ENCODE measurements around the gene DNAJC10.

DNAJC10 gene

GRCh38 chr2:182784058-182784706 is 68.1 kb downstream of the DNAJC10 start:
- no peaks in the 10 kb centered on the region for H3K27me3 Mint-ChIP-seq (ENCODE audit: low read depth)
- H3K36me3 Mint-ChIP-seq (ENCODE audit: low read depth): peaks cover 14% of the 10 kb centered on the region
- no peak overlapping the region for H3K4me3 Mint-ChIP-seq
- H3K4me1 Mint-ChIP-seq (ENCODE audit: low read depth): no peaks in the 10 kb centered on the region
- H3K27ac Mint-ChIP-seq: no peak overlapping the region
- H3K9me3 Mint-ChIP-seq: peaks cover 6% of the 10 kb centered on the region

GRCh38 chr2:182784777-182785176 is 68.7 kb downstream of the DNAJC10 start:
- peaks cover 14% of the 10 kb centered on the region for H3K36me3 Mint-ChIP-seq (ENCODE audit: low read depth)
- no peaks in the 10 kb centered on the region for H3K27me3 Mint-ChIP-seq (ENCODE audit: low read depth)
- H3K9me3 Mint-ChIP-seq: peaks cover 6% of the 10 kb centered on the region
- no peaks in the 10 kb centered on the region for H3K4me1 Mint-ChIP-seq (ENCODE audit: low read depth)
- H3K4me3 Mint-ChIP-seq: no peak overlapping the region
- H3K27ac Mint-ChIP-seq: no peak overlapping the region

DNA sequence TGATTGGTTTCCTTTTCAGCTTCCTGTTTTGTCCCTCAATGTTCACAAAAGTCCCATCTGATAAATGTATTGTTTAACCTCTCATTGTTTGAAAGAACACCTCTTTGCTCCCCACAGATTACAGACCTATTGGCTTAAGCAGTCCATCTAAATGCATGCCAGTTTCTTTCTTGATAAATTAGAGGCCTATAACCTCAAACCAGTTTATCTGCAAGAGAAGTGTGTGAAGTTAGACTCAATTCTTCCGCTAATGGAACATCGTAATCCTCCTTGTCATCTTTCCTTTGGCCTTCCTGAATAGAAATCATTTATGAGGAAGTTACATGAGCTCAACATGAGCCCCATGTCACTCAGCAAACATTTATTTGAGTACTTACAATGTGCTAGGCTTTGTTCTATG is 76.4 kb downstream of the DNAJC10 start:
- Mint-ChIP-seq H3K27ac (no peak overlapping the region), H3K36me3 (ENCODE audit: low read depth) (no peaks in the 10 kb centered on the region), H3K4me3 (no peak overlapping the region), H3K9me3 (no peaks in the 10 kb centered on the region), H3K27me3 (ENCODE audit: low read depth) (peaks cover 13% of the 10 kb centered on the region), H3K4me1 (ENCODE audit: low read depth) (no peaks in the 10 kb centered on the region)

- H3K9me3 Mint-ChIP-seq: no peaks in the 10 kb centered on the region
- H3K27me3 Mint-ChIP-seq (ENCODE audit: low read depth): peaks cover 35% of the 10 kb centered on the region
- H3K4me1 Mint-ChIP-seq (ENCODE audit: low read depth): no peaks in the 10 kb centered on the region
- H3K4me3 Mint-ChIP-seq: no peak overlapping the region
- no peaks in the 10 kb centered on the region for H3K36me3 Mint-ChIP-seq (ENCODE audit: low read depth)
- H3K27ac Mint-ChIP-seq: no peak overlapping the region
Measured at GRCh38 chr2:182798736-182799135, 82.7 kb downstream of the DNAJC10 start.

- Mint-ChIP-seq H3K9me3 (no peaks in the 10 kb centered on the region), H3K4me1 (ENCODE audit: low read depth) (no peaks in the 10 kb centered on the region), H3K36me3 (ENCODE audit: low read depth) (no peaks in the 10 kb centered on the region), H3K27ac (no peak overlapping the region), H3K27me3 (ENCODE audit: low read depth) (peaks cover 18% of the 10 kb centered on the region), H3K4me3 (no peak overlapping the region)
Measured at GRCh38 chr2:182804128-182804527, 88.1 kb downstream of the DNAJC10 start.

DNA sequence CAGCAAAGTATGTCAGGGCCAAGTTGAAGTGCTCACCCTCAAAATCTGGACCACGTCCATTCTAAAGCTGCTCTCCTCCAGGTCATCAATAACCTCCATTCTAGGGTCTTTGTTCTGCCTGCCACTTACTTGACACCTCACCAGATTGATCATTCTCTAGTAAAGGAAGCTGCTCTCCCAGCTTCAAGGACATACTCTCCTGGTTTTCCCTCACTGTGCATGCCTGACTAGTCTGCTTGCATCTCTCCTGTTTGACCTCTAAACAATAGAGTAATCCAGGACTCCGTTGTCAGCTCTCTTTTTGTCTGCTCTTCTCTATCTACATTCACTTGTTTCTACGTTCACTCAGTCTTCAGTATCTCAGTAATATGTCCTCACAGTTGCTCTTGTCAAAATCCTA is 91.3 kb downstream of the DNAJC10 start:
- Mint-ChIP-seq H3K27ac (no peak overlapping the region), H3K9me3 (no peaks in the 10 kb centered on the region), H3K4me1 (ENCODE audit: low read depth) (no peaks in the 10 kb centered on the region), H3K36me3 (ENCODE audit: low read depth) (no peaks in the 10 kb centered on the region), H3K4me3 (no peak overlapping the region), H3K27me3 (ENCODE audit: low read depth) (peaks cover 10% of the 10 kb centered on the region)

- Mint-ChIP-seq H3K4me1 (ENCODE audit: low read depth) (no peaks in the 10 kb centered on the region), H3K9me3 (no peaks in the 10 kb centered on the region), H3K27me3 (ENCODE audit: low read depth) (peaks cover 12% of the 10 kb centered on the region), H3K27ac (no peak overlapping the region), H3K36me3 (ENCODE audit: low read depth) (no peaks in the 10 kb centered on the region), H3K4me3 (no peak overlapping the region)
Measured at GRCh38 chr2:182810087-182810486, 94.0 kb downstream of the DNAJC10 start.

DNA sequence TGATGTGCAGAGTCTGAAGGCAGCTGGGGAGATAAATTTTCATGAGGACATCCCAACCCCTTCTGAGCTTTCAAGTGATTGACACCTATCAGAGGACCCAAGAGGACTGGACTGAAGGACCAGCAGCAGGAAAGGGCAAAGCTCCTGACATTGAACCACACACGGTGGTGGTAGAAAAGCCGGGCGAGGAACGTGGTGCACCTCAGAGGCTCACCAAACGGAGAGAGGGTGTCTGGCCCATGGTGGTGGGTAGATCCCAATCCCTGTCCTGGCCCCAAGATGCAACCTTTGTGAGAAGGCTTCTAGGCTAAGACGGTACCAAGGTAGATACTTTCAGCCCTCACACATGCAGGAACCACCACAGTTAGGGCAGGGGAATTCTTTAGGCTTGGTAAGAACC is 98.3 kb downstream of the DNAJC10 start:
- Mint-ChIP-seq H3K9me3 (no peaks in the 10 kb centered on the region), H3K36me3 (ENCODE audit: low read depth) (no peaks in the 10 kb centered on the region), H3K27ac (no peak overlapping the region), H3K4me1 (ENCODE audit: low read depth) (no peaks in the 10 kb centered on the region), H3K4me3 (no peak overlapping the region), H3K27me3 (ENCODE audit: low read depth) (peaks cover 14% of the 10 kb centered on the region)

DNA sequence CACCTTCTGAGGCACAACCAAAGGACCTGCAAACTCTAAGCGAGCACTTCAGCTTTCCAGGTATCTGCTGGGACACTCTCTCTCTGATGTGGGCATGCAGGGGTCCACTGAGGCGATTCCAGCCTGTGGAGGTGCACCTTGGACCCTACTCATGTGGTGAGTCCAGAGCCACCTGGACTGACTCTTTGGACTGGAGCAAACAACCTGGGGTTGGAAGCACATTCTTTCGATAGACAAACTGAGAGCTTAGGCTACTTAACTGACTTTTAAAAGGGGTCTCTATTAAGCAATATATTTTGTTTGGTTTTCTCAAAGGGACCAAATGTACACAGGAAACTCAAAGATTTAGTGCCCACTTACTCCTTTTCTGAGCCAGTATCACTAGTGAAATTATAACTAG is 98.7 kb downstream of the DNAJC10 start:
- Mint-ChIP-seq H3K36me3 (ENCODE audit: low read depth) (no peaks in the 10 kb centered on the region), H3K9me3 (no peaks in the 10 kb centered on the region), H3K4me3 (no peak overlapping the region), H3K27me3 (ENCODE audit: low read depth) (peaks cover 14% of the 10 kb centered on the region), H3K4me1 (ENCODE audit: low read depth) (no peaks in the 10 kb centered on the region), H3K27ac (no peak overlapping the region)

DNA sequence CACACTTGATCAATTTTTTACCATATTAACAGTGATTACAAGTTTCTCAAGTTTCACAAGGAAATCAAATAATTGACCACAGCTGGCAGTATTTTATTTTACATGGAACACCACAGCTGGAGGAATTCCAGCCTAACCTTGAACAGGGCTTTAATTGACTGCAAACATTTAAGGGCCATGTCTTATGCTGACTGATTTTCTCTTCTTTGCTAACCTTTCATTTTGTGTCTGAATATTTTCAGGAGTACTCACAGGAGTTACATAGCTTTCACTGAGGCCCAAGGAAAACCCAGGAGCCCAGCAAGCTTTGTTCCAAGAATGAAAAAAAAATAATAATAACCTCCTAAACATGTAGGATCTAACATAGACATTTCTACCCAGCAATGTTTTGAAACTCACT is 100.8 kb downstream of the DNAJC10 start:
- H3K4me3 Mint-ChIP-seq: no peak overlapping the region
- no peaks in the 10 kb centered on the region for H3K36me3 Mint-ChIP-seq (ENCODE audit: low read depth)
- no peak overlapping the region for H3K27ac Mint-ChIP-seq
- H3K4me1 Mint-ChIP-seq (ENCODE audit: low read depth): no peaks in the 10 kb centered on the region
- no peaks in the 10 kb centered on the region for H3K9me3 Mint-ChIP-seq
- H3K27me3 Mint-ChIP-seq (ENCODE audit: low read depth): peaks cover 14% of the 10 kb centered on the region

DNA sequence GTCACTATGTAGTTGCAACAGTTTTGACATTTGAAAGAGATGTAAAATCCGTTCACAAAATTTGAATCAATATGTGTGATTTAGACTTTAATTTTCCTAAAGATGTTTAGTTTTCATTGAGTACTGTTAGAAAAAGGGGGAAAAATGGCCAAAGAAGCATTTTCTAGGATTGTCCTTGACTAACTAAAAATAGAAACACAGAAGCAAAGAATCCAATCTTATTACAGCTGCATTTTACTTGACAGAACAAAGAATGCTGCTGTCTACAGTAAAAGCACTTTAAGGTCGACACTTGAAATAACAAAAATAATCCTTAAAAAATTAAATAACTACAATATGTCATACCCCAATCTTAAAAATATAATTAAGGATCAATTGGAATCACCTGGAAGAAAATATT is 101.5 kb downstream of the DNAJC10 start:
- Mint-ChIP-seq H3K27ac (no peak overlapping the region), H3K27me3 (ENCODE audit: low read depth) (peaks cover 14% of the 10 kb centered on the region), H3K9me3 (no peaks in the 10 kb centered on the region), H3K4me3 (no peak overlapping the region), H3K36me3 (ENCODE audit: low read depth) (no peaks in the 10 kb centered on the region), H3K4me1 (ENCODE audit: low read depth) (no peaks in the 10 kb centered on the region)

DNA sequence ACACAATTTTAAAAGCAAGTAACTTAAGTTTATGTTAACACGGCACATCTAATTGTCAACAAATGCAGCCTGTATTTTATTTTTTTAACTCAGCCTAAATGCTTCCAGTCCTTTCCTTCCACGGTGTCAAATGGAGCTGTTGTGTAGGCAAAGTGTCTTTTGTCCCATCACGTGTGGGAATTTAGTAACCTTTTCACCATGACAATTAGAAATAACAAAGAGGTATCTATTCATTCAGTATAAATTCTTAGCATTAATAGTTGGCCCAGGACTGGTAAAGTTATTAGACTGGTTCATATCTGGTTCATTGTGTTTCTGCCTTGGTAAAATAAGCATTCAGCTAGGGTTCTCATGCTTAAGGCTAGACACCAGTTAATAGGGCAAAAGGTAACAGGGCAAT is 102.4 kb downstream of the DNAJC10 start:
- Mint-ChIP-seq H3K4me1 (ENCODE audit: low read depth) (no peaks in the 10 kb centered on the region), H3K27ac (no peak overlapping the region), H3K27me3 (ENCODE audit: low read depth) (peaks cover 16% of the 10 kb centered on the region), H3K36me3 (ENCODE audit: low read depth) (no peaks in the 10 kb centered on the region), H3K4me3 (no peak overlapping the region), H3K9me3 (no peaks in the 10 kb centered on the region)

DNA sequence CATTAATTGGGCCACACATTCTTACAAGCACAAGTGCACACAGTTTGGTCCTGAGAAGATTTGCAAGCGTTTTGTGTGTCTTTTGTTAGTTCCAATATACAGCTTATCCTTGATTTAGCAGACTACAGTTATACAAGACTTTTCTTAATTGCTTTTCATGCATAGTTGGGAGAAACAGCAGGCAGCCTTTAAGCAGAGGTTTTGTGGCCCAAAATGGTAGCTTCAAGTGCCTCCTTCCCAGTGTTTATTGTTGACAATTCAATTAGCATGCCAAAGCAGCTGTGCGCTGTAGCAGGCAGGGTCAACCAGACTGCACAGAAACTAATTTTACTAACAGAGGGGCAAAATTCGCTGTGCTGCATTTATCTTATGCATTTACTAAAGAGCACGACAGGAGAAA is 102.9 kb downstream of the DNAJC10 start:
- no peaks in the 10 kb centered on the region for H3K36me3 Mint-ChIP-seq (ENCODE audit: low read depth)
- H3K4me3 Mint-ChIP-seq: no peak overlapping the region
- H3K4me1 Mint-ChIP-seq (ENCODE audit: low read depth): no peaks in the 10 kb centered on the region
- no peaks in the 10 kb centered on the region for H3K9me3 Mint-ChIP-seq
- peaks cover 20% of the 10 kb centered on the region for H3K27me3 Mint-ChIP-seq (ENCODE audit: low read depth)
- no peak overlapping the region for H3K27ac Mint-ChIP-seq

DNA sequence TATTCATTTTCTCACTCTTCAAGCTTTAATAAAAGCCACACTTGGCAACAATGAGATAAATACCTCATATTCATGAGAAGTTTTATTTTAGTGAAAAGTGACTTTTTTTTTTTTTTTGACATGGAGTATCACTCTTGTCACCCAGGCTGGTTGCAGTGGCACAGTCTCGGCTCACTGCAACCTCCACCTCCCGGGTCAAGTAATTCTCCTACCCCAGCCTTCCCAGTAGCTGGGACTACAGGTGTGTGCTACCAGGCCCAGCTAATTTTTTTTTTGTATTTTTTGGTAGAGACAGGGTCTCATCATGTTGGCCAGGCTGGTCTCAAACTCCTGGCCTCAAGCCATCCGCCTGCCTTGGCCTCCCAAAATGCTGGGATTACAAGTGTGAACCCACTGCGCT is 103.4 kb downstream of the DNAJC10 start:
- Mint-ChIP-seq H3K9me3 (no peaks in the 10 kb centered on the region), H3K36me3 (ENCODE audit: low read depth) (no peaks in the 10 kb centered on the region), H3K27ac (no peak overlapping the region), H3K4me3 (no peak overlapping the region), H3K27me3 (ENCODE audit: low read depth) (peaks cover 16% of the 10 kb centered on the region), H3K4me1 (ENCODE audit: low read depth) (no peaks in the 10 kb centered on the region)

- H3K27ac Mint-ChIP-seq: no peak overlapping the region
Measured at GRCh38 chr2:182821182-182821581, 105.1 kb downstream of the DNAJC10 start.

DNA sequence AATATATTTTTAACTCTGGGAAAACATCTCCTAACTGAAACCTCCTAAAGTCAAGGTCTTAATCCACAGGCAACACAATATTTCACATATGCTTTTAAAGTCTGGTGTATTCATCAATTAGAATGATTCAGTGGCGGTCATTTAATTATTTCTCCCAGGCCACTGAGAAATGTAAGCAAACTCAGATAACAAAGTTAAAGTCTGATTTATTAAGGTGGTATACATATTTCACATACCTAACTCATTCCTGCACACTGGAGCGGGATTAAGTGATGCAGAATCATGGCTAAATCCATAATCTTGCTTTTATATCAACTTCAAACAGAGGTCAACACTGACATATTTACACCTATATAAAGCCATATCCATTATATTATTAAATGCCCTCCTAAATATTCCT is 106.7 kb downstream of the DNAJC10 start:
- Mint-ChIP-seq H3K27ac (no peak overlapping the region), H3K36me3 (ENCODE audit: low read depth) (no peaks in the 10 kb centered on the region), H3K4me1 (ENCODE audit: low read depth) (no peaks in the 10 kb centered on the region), H3K4me3 (no peak overlapping the region), H3K9me3 (no peaks in the 10 kb centered on the region), H3K27me3 (ENCODE audit: low read depth) (peaks cover 12% of the 10 kb centered on the region)

More at GRCh38 chr2:182821182-182821581, 105.1 kb downstream of the DNAJC10 start:
- no peaks in the 10 kb centered on the region for H3K36me3 Mint-ChIP-seq (ENCODE audit: low read depth)
- no peak overlapping the region for H3K4me3 Mint-ChIP-seq
- peaks cover 12% of the 10 kb centered on the region for H3K27me3 Mint-ChIP-seq (ENCODE audit: low read depth)
- no peaks in the 10 kb centered on the region for H3K4me1 Mint-ChIP-seq (ENCODE audit: low read depth)
- H3K9me3 Mint-ChIP-seq: no peaks in the 10 kb centered on the region

Data from T-helper 1 cell treated with Interleukin-12 subunit alpha and Interleukin-12 subunit beta and Interleukin-4 antibody, amounts not matched to agents 30 μg/mL and 1 μg/mL, for 36 hours (primary cell).